NCI-H345 (cell line): ENCODE data around the gene STING1.
"Not testable (repeated sequence)": the region's sequence is repeated elsewhere in the genome, so short reads cannot be mapped to it uniquely, and the experiment has no call there.

Experiments used
- DNase-seq: peaks from one replicate; lab custom pipeline; 2025; lab: John Stamatoyannopoulos, UW

Gene STING1

DNA sequence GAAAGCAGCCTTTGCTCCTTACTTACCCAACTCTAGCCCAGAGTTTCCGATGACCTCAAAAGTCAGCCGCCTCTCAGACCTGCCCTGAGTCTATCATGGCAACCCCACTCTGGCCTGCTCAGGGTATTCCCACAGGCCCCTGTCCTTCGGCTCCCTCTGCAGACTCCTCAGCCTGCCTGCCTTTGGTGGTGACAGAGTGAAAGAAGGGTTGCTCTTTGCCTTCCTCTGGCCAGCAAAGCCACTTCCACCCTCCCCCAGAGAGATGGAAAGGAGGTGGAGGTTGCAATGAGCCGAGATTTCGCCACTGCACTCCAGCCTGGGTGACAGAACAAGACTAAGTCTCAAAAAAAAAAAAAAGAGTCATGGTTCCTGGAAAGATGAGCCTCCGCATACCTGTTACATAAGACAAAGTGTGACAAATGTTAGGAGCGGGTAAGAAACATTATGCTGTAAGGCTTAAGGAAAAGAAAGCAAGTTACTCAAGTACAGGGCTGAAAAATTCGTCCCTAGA lies 14.1 kb downstream of the STING1 start:
- no peak for DNase-seq

DNA sequence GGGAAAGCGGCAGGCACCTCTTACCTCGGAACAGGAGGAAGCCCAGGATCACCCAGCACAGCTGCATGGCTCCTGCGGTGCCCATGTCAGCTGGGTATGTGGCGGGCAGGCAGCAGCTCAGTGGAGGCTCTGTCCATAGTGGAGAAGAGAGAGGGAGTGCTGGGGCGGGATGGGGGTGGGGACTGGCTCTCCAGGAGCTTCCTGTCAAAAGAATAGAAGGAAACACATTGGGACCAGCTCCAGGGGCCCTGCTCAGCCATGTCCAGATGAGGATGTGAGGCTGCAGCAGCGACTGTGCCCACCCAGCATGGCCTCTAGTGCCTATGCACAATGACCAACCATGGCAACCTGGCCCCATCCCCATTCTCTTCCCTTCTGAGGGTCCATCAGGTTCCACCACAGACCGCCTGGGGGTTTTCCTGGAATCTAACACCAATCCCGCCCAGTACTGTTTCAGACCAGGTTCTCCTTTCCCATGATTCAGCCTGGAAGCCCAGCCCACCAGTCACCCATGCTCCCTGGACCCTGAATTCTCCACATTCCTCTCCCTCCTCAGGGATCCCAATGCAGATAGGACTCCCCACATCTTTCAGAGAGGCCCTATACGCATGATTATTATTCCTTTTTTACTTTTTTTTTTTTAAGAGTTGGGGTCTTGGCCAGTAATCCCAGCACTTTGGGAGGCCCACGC lies 19.8 kb downstream of the STING1 start, which contains the start of gene ECSCR:
TSS of gene ECSCR (minus strand) at position 158 of the 691 bp plus-strand sequence. CDS start at position 85, 73 bp downstream.
- no peak for DNase-seq

DNA sequence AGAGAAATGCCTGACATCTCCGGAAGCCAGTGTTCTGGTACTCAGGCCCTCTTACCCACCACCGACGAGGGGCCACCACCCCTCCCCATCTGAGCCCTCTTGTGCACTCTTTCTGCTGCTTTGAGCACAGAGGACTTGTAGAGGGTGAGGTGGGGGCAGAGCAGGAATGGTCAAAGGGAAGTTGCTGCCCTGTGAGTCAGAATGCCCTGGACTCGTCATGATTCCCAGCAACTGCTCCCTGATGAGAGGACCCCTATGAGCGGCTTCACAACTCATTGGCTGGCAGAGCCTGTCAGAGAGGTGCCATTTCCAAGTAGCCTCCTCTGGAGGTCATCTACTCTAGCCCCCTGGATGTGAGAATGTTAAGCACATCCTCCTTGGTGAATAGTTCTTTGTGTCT lies 20.9 kb downstream of the STING1 start:
- no peak for DNase-seq

DNA sequence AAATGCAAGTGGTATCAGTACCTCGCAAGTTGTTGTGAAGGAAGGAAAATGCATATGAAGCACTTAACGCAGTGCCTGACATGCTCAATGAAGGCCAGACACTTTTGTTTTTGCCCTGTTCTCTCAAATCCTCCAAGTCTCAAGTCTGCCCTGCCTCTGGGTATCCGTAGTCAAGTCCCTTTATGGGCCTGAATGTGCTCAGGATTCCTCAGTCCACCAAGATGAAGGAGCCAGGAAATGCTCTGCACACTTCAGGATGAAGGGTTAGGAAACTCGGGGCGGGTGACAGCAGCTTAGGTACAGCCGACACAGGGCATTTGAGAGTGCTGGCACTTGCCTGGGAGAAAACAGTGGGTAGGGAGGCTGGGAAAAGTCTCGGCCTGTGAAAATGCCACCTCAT lies 21.4 kb downstream of the STING1 start:
- no peak for DNase-seq

DNA sequence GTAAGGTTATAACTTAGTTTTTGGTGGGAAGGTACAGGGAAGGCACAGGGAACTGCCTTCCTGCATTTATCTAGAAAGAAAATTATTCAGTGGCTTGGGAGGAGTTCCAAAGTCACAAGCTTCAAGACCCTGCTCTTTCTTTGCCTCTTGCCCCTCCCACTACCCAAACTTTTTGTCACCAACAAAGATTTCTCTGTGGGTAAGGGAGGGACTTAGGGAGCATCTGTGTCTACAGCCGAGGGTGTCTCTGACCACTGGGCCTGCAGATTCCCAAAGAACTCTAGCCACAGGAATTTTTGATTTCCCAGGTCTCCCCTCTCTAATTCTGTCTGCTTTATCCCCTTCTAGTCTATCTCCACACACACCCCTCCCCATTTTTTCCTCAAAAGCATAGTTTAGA lies 22.1 kb downstream of the STING1 start:
- DNase-seq, result no peak

DNA sequence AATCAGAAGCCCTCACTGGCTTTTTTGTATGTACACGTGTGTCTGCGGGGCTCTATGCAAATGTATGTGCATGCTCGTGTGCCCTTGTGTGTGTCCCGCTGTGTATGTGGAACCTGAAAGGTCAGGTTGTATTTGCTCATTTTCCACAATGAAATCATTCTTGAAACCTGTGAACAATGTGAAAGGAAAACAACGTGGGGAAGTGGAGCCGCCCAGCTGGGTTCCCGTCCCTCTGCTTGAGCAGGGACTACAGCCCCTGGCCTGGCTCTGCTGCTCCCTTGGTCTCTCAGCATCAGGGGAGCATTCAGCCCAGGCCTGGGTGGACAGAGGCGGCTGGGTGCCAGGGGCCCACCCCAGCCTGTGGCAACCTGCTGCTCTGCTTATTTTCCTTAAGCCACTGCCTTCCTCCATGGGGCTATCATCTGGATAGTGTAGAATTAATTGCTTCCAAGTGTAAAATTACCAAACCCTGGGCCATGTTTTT lies 23.1 kb downstream of the STING1 start:
- no peak for DNase-seq

DNA sequence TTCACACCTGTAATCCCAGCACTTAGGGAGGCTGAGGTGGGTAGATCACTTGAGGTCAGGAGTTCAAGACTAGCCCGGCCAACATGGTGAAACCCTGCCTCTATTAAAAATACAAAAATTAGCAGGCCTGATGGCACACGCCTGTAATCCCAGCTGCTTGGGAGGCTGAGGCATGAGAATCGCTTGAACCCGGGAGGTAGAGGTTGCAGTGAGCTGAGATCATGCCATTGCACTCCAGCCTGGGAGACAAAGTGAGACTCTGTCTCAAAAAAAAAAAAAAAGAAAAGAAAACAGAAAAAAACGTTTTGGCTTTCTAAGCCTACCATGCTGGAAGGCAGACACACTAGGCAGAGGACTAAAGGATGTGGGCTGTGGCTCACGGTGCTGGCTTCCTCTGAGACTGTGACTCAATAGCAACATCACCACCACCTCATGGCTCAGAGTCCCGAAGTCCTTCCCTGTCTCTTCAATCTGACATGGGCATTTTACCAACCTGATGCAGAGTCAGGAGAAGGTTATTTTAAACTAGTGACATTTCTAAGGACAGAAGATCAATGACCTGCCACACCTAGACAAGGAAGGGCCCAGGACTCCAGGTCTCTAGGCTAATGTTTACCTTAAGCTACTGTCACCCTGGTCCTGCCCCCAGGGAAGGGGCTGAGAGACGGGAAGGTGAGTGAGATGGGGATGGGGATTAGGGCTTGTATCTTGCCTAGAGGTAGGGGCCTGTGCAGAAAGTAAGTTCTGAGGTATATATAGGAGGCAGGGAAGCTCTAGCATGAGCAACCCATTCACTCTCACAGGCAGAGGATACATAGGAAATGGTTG lies 23.8 kb downstream of the STING1 start:
- no peak for DNase-seq

DNA sequence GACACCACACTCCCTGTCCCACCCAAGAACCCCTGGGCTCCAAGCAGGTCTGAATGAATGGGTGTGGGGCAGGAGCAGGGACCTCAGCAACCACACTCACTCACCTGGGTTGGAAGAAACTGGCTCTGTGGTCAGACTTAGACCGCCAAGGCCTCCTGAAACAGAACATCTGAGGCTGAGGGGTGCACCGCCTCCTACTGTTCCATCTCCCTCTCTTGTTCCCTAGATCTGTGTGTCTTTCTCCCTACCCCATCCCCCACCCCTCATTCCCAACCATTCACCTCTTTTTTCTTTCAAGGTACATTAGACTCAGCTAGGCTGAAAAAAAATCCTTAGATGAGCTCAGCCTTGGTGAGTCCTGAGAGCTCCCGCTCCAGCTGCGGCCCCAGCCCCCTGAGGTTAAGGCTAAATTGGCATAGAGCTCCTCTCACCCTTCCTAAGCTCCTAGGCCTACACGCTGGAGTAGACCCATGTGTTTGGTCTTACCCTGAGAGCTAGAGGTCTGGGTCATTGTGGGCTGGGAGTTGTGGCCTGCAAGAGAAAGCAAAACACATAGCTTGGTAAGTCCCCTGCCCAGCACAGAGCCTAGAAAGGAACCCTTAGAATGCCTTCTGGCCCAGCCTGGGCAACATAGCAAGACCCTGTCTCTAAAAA lies 24.8 kb downstream of the STING1 start:
- no peak for DNase-seq

DNA sequence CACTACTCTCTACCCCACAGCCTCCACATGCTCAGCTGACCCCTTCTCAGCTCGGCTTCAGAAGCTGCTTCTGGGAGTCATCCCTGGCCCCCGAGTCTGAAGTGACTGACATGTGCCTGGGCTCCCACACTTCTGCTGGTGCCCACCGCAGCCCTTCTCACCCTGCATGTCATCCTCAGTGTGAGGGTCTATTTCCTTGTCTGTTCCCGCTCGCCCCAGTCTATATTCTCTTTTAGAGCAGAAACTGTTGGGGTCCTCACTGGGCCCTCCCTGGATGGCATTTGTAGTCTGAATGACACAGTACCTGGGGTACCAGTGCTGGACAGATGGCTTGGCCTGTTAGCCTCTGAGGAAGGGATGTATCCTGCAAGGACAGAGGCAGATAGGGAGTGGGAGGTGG lies 25.3 kb downstream of the STING1 start:
- no peak for DNase-seq

DNA sequence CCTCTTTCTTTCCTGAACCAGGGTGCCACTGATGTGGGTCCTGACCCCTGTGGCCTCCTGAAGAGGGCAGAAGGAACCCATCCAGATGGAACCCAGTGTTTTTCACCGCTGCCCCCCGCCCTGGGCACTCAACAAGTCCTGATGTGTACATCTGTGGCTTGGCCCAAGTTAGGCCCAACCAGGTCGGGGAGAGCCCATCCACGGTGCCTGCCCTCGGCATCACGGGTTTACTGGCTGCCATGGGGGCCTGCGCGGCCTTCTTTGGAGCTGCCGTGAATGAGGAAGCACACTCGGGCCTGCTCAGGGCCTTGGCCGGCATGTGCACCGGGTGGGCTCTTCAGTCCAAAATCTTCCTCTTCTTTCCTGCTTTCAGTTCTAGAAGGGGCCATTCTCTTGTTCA lies 25.8 kb downstream of the STING1 start:
- no peak for DNase-seq

DNA sequence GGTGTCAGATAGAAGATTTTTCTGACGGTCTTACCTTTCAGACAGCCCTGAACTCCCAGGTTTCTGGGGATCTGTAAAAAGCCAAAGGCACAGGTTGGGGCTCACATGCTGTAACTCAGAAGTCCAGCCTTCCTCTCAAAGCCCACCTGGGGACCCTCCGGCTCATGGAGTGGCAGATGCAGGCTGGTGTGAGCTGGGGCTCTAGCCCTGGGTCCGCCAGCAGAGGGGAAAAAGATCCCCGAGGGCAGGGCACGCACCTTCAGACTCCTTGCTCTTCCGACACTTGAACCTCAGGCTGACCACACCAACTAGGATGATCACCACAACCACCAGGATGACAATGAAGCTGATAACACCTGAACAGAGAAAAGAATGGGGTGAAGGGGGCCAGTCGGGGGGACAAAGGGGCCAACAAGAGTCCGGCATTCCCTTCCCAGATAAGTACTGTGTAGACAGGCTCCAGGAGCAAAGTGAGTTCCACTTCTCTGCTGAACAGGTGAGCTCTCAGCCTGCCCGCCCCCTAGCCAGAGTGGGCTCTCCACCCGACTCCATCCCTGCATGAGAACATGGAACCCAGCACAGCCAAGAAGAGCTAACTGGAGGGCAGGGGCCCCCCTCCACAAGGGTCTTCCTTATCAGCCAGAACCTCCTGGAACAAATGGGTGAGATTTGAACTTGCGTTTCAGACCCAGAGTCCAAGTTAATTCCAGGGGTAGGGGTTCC lies 27.8 kb downstream of the STING1 start:
- no peak for DNase-seq

DNA sequence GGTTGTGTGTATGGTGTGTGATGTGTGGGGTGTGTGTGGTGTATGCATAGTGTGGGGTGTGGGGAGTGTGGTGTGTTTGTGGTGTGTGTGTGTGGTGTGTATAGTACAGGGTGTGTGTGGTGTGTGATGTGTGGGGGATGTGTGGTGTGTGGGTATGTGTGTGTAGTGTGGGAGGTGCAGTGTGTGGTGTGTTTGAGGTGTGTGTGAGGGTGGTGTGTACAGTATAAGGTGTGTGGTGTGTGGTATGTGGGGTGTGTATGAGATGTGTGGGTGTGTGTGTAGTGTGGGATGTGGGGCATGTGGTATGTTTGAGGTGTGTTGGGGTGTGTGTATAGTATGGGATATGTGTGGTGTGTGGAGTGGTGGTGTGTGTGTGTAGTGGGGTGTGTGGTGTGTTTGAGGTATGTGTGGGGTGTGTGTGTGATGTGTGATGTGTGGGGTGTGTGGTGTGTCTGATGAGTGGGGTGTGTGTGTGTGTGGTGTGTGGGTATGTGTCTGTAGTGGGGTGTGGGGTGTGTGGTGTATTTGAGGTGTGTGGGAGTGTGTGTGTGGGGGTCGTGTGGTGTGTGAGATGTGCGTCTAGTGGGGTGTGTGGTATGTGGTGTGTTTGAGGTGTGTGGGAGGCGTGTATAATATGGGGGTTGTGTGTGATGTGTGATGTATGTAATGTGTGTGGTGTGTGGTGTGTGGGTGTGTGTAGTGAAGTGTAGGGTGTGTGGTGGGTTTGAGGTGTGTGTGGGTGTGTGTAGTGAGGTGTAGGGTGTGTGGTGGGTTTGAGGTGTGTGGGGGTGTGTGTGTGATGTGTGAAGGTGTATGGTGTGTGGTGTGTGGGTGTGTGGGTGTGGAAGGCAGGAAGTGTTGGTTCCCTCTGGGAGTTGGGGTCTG lies 28.6 kb downstream of the STING1 start:
- no peak for DNase-seq

DNA sequence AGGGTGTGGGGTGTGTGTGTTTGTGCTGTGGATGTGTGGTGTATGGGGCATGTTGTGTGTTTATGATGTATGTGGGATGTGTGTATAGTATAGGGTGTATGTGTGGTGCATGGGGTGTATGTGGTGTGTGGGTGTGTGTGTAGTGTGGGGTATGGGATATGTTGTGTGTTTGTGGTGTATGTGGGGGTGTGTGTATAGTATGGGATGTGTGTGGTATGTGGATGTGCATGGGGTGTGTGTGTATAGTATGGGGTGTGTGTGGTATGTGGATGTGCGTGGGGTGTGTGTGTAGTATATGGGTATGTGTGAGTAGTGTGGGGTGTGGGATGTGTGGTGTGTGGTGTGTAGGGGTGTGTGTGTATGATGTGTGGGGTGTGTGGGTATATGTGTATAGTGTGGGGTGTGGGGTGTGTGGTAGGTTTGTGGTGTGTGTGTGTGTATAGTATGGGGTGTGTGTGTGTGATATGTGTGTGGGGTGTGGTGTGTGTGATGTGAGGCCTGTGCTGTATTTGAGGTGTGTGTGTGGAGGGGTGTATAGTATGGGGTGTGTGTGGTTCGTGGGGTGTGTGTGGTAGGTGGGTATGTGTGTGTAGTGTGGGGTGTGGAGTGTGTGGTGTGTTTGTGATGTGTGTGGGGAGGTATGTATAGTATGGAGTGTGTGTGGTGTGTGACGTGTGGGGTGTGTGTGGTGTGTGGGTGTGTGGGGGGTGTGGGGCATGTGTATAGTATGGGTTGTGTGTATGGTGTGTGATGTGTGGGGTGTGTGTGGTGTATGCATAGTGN lies 30.5 kb downstream of the STING1 start:
- no peak for DNase-seq

DNA sequence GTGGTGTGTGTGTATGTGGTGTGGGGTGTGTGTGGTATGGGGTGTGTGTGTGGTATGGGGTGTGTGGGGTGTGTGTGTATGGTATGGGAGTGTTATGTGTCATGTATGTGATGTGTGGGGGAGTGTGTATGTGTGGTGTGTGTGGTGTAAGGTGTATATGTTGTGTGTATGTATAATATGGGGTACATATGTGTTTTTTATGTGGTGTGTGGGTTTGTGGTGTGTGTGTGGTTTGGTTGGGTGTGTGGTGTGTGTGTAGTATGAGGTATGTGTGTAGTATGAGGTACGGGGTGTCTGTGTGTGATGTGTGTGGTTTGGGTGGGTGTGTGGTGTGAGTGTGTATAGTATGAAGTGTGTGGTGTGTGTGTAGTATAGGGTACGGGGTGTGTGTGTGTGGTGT lies 31.4 kb downstream of the STING1 start:
- DNase-seq, result no peak

DNA sequence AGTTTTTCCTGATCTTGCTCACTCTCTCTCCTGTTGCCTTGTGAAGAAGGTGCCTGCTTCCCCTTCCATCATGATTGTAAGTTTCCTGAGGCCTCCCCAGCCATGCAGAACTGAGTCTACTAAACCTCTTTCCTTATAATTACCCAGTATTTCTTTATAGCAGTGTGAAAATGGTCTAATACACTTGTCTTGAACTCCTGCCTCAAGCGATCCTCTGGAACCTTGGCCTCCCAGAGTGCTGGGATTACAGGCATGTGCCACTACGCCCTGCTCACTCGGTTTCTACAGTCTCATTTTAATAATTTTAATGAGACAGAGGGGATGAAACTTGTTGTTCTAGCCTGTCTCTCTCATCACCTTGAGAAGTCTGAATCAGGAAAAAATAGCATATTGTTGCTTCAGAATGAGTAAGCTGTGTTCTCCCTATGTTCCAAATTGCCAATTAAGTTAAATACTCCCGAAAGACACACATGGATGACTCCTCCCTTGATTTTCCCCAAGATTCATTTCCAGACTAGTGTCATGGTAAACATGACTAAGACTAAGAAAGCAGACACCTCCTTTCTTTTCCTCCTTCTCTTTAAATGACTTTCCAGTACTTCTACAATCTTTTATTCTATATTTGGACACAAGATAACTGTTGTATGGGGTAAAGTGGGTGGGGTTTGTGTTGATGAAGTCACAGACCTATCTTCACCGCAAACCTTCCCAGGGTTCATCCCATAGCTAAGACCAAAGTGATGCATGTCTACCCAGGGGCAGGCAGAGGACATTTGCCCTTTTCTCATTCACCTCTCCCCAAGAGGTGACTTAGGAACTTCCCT lies 35.4 kb downstream of the STING1 start:
- DNase-seq, result no peak

DNA sequence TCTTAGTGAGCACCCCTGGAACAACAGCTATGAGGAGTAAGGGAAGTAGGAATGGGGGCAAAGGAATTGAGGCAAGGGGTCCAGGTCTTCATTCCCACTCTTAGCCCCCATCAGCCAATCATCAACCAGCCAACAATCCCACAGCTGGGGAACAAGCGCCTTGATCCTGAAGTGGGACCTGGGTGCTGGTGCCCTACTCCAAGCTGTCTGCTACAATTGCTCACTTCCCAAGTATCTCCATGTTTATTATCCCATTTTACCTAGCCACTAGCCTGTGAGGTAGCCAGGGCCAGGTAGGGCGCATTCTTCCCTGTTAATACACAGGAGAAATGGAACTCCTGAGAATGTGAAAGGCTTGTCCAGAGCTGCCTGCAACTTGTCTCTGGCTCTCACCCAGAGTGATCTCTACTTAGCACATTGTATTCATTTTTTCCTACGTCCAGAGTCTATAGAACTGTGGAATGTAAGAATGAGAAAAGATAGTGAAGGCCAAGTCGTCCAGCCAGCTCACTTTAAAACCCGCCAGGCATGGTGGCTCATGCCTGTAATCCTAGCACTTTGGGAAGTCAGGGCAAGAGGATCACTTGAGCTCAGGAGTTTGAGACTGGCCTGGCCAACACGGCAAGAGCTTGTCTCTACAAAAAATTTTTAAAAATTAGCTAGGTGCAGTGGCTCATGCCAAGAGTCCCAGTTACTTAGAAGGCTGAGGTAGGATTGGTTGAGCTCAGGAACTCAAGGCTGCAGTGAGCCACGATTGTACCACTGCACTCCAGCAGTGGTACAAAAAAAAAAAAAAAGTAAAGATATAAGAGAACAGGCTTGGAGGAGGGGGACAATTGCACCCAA lies 37.0 kb downstream of the STING1 start:
- no peak for DNase-seq

DNA sequence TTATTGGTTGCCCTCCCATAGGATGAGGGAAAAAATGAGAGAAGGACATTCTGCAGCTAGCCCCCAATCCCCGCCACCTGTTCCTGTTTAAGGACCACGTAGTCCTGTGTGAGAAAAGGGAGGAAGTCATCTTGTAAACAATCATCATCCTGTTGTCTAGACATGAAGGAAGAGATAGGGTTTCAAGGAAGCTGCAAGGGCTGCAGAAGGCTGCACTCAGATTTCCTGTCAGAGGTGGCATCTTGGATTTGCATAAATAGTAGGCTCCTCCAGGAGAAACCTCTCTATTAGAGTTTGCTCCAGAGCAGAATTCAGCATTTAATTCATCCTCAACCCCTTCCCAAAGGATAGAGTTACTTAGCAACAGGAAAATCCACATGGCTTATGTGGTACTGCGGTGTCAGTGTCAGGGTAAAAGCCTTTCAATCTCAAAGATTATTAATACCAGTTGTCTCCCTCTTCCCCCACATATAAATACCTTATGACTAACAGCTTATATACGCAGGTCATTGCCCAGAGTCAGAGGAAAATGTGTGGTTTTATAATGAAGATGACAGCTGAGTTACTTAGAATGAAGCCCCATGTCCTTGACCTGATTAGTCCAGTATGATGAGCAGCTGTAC lies 38.6 kb downstream of the STING1 start:
- no peak for DNase-seq

DNA sequence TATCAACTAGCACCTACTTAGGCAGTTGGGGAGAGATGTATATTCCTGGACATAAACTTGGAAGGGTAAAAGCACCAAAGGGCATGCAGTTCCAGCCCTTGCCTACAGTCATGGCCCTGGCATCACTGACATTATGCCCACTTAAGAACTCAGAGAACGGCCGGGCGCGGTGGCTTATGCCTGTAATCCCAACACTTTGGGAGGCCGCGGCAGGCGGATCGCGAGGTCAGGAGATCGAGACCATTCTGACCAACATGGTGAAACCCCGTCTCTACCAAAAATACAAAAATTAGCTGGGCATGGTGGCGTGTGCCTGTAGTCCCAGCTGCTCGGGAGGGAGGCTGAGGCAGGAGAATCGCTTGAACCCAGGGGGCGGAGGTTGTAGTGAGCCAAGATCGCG lies 42.1 kb downstream of the STING1 start:
- DNase-seq, result not testable (repeated sequence)
